Measurements from ENCODE around the gene ADCY4. TPM values are rescaled to one million over a fixed set of nuclear protein-coding genes. Genes with fewer than 3 reads are reported as not detected.

ADCY4 gene
- polyA plus RNA-seq (2013, experiment 1 of 2) = 0.20 TPM
- 0.63 TPM for polyA plus RNA-seq (2013, experiment 2 of 2)

DNA sequence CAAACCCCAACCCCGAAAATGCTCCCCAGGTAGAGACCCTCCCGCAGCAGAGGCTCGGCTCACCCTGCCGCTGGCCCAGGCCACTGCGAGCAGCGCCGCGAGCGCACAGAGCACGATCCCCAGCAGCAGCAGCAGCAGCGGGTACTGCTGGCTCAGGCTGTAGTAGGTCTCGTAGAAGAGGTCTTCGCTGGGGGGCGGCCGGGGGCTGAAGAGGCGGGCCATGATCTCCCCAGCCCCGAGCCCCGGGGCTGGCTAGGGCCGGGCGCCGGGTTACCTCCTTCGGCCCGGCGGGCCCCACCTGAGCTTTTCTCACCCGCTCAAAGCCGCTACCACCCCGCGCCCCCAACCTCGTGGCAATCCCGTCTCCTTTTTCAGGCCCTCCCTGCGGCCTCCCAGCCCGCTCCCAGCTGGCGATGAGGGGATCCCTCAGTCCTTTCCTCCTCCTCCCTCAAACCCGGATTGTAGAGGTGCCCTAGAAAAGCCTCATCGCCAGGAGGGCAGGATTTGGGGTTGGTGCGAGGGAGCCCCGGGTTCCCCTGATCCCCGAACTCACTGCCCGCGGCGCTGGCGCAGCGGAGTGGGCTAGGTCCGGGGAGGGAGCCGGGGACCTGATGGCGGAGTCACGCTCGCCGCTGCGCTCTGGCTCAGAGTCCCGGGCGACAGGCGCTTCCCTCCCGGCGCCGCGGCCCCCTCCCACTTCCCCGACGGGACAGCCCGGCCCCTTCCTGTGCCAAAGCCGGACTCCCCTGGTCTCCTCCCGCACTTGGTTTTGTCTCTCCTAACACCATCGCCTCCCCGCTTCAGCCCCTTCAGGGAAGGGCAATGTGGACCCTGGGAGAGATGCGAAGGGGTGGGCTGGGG is at the start of gene ADCY4:
Gene ADCY4 (minus strand): TSS at position 641 of the 861 bp plus-strand sequence. CDS start 419 bp downstream, at position 222.
- Histone ChIP-seq H3K27me3 (ENCODE audit: insufficient read depth, low read length) (peaks cover 100% of the 10 kb centered on the region), H3K4me1 (ENCODE audit: insufficient read depth, low read length) (no peaks in the 10 kb centered on the region), H3K9me3 (ENCODE audit: insufficient read depth, low read depth, low read length) (no peaks in the 10 kb centered on the region), H3K4me3 (ENCODE audit: low read length) (peak within 1 kb of the TSS; percentile 69), H3K9ac (ENCODE audit: low read depth, low read length) (peak within 1 kb of the TSS; percentile 55; the same call in 1 of the 2 replicates), H3K36me3 (ENCODE audit: insufficient read depth, low read length) (no peaks in the 10 kb centered on the region), H3K27ac (ENCODE audit: low read depth, low read length) (no peak within 1 kb of the TSS)
- WGBS = under 1% methylated on average over 63 of the region's 65 CpGs

DNA sequence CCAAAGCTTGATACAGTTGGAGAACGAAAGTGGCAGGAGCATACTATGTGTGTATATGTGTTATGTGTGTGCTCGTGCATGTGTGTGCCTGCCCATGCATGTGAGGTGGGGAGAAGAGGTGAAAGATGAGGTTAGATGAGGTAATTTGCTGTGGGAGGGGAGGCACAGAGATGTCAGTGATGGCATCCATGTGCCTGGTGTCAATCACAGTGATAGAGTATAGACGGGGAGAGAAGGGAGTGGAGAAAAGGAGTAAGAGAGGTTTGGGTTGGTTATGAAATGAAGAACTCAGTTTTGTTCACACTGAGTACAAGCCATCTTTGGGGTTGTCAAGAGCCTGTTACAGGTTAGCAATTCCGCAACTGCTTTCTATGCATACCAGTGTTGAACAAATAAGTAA is 49.3 kb upstream of the ADCY4 start:
- no peak overlapping the region for H3K4me3 ChIP-seq (ENCODE audit: low read length)
- H3K27me3 ChIP-seq (ENCODE audit: insufficient read depth, low read length) = no peaks in the 10 kb centered on the region
- H3K27ac ChIP-seq (ENCODE audit: low read depth, low read length) = no peak overlapping the region
- no peaks in the 10 kb centered on the region for H3K9me3 ChIP-seq (ENCODE audit: insufficient read depth, low read depth, low read length)
- H3K36me3 ChIP-seq (ENCODE audit: insufficient read depth, low read length) = no peaks in the 10 kb centered on the region
- peaks cover 4% of the 10 kb centered on the region; the same call in 1 of the 2 replicates for H3K4me1 ChIP-seq (ENCODE audit: insufficient read depth, low read length)
- 88% methylated on average over 4 of the region's 4 CpGs for WGBS
- no peak overlapping the region for H3K9ac ChIP-seq (ENCODE audit: low read depth, low read length)

DNA sequence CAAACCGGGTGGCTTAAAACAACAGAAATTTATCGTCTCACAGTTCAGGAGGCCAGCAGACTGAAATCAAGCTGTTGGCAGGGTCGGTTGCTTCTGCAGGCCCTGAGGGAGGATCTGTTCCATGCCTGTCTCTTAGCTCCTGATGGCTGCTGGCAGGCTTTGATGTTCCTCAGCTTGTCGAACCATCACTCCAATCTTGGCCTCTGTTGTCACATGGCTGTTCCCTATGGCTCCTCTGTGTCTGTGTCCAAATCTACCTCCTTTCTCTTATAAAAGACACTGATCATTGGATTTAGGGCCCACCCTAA is 47.1 kb upstream of the ADCY4 start:
- no peak overlapping the region for H3K4me3 ChIP-seq (ENCODE audit: low read length)
- H3K4me1 ChIP-seq (ENCODE audit: insufficient read depth, low read length) = peaks cover 5% of the 10 kb centered on the region
- WGBS = 88% methylated on average over 4 of the region's 4 CpGs
- no peak overlapping the region for H3K27ac ChIP-seq (ENCODE audit: low read depth, low read length)
- H3K36me3 ChIP-seq (ENCODE audit: insufficient read depth, low read length) = no peaks in the 10 kb centered on the region
- no peak overlapping the region for H3K9ac ChIP-seq (ENCODE audit: low read depth, low read length)
- no peaks in the 10 kb centered on the region for H3K9me3 ChIP-seq (ENCODE audit: insufficient read depth, low read depth, low read length)
- no peaks in the 10 kb centered on the region for H3K27me3 ChIP-seq (ENCODE audit: insufficient read depth, low read length)

DNA sequence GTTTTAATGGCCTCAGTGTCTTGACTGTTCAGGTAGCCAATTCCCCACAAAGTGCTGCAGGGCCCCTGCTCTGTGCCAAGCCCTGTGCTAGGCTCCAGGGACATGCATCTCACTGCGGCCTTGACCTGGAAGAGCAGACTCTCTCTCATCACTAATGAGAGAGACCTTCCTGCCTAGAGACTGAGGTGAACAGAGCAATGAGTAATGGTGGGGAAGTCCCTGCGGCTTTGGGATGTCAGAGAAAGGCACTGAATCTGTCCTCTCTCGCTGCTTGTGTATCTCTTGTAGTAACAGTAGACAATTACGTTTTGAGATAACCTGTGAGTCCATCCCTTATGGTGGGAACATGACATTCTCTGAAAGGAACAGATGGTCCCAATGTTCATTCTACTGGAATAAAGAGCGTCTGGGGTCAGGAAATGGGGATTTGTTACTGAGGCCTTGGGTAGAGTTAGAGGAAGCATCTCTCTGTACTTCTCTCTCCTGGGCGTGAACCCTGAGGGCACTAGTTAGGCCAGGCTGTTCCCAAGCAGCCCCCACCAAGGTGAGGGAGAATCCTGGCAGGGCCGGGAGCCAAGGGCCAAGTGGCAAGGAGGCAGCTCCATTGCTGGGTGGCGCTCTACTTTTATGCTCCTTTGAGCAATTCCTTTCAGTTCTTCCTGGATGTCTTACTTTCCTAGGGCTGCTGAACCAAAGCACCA is 46.6 kb upstream of the ADCY4 start:
- WGBS = 92% methylated on average over 8 of the region's 8 CpGs
- H3K27me3 ChIP-seq (ENCODE audit: insufficient read depth, low read length) = no peaks in the 10 kb centered on the region

DNA sequence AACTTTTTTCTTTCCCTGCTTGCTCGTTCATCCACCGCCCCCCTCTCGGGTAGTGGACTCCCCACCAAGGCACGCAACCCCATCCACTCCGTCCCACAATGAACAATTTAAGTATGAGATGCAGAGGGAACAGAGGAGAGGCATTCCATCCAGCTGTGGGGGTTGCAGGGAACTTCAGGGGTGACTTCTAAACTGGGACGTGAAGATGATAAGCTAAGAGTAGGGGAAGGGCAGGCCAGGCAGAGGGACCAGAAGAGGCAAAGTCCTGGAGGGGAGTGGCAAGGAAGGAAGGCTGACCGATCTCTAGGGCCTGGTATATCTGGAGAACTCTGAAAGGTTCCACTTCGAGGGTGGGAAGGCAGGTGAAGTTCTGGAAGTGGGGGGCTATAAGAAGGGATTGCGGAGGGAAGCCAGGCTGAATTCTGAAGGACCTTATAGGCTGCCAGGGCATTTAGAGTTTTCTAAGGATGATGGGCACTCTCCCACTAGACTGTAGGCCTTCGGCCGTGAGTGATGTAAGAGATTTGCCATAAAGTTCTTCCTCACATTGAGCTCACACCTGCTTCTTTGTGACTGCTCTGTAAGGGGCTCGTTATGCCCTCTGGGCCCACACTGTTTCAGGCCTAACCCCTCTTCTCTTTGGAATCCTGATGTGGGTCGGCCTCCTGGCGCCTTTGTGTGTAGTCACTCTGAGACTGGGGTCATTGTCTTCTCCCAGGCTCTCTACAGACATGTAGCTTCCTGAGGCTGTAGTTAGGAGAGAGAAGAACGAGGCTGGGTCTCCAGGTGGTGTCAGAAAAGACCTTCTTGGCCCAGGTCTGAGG is 45.2 kb upstream of the ADCY4 start:
- Histone ChIP-seq H3K9ac (ENCODE audit: low read depth, low read length) (no peak overlapping the region), H3K27me3 (ENCODE audit: insufficient read depth, low read length) (no peaks in the 10 kb centered on the region), H3K4me3 (ENCODE audit: low read length) (no peak overlapping the region), H3K9me3 (ENCODE audit: insufficient read depth, low read depth, low read length) (no peaks in the 10 kb centered on the region), H3K36me3 (ENCODE audit: insufficient read depth, low read length) (no peaks in the 10 kb centered on the region), H3K4me1 (ENCODE audit: insufficient read depth, low read length) (peaks cover 17% of the 10 kb centered on the region), H3K27ac (ENCODE audit: low read depth, low read length) (no peak overlapping the region)
- 79% methylated on average over 13 of the region's 15 CpGs for WGBS

More for the DNA sequence above, 46.6 kb upstream of the ADCY4 start:
- no peaks in the 10 kb centered on the region for H3K9me3 ChIP-seq (ENCODE audit: insufficient read depth, low read depth, low read length)
- peaks cover 10% of the 10 kb centered on the region for H3K4me1 ChIP-seq (ENCODE audit: insufficient read depth, low read length)
- no peak overlapping the region for H3K27ac ChIP-seq (ENCODE audit: low read depth, low read length)
- no peak overlapping the region for H3K9ac ChIP-seq (ENCODE audit: low read depth, low read length)
- no peak overlapping the region for H3K4me3 ChIP-seq (ENCODE audit: low read length)
- H3K36me3 ChIP-seq (ENCODE audit: insufficient read depth, low read length) = no peaks in the 10 kb centered on the region

DNA sequence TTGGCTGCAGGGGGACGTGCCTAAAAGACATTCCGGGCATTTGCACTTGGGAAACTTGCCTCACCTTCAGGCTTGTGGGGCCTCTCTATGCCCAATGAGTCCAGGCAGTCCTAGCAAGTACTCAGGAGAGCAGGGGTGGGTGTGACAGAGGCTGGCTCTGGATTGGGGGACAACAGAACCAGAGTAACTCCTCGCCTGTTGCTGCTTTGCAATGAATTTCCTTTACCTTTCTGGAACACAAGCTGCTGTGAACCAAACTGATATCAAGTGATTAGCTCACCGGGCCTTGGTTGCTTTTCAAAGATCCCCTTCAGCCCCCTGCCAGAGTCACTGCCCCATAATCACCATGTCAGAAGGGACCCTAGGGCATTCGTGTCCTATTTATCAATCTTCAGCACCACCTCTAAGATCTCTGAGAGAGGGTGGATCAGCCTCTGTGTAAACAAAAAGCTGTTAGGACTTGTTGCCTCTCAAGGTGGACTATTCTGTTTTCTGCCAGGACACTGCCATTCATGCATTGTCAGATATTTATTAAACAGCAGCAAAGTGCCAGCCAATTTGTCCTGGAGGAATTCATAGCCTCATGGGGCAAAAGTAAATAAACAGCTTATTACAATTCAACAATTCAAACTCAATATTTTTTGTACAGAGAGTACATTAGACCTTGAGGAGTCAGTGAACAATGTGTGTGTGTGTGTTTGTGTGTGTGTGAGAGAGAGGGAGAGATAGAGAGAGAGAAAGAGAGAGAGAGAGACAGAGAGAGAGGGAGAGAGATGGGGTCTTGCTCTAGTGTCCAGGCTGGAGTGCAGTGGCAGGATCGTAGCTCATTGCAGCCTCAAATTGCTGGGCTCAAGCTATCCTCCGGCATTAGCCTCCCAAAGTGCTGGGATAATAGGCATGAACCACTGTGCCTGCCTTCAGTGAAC is 44.4 kb upstream of the ADCY4 start:
- peaks cover 17% of the 10 kb centered on the region for H3K4me1 ChIP-seq (ENCODE audit: insufficient read depth, low read length)
- H3K27me3 ChIP-seq (ENCODE audit: insufficient read depth, low read length) = no peaks in the 10 kb centered on the region
- no peaks in the 10 kb centered on the region for H3K9me3 ChIP-seq (ENCODE audit: insufficient read depth, low read depth, low read length)
- H3K9ac ChIP-seq (ENCODE audit: low read depth, low read length) = no peak overlapping the region
- no peak overlapping the region for H3K27ac ChIP-seq (ENCODE audit: low read depth, low read length)
- no peak overlapping the region for H3K4me3 ChIP-seq (ENCODE audit: low read length)
- H3K36me3 ChIP-seq (ENCODE audit: insufficient read depth, low read length) = peaks cover 3% of the 10 kb centered on the region; the same call in 1 of the 2 replicates
- 86% methylated on average over 7 of the region's 7 CpGs for WGBS

DNA sequence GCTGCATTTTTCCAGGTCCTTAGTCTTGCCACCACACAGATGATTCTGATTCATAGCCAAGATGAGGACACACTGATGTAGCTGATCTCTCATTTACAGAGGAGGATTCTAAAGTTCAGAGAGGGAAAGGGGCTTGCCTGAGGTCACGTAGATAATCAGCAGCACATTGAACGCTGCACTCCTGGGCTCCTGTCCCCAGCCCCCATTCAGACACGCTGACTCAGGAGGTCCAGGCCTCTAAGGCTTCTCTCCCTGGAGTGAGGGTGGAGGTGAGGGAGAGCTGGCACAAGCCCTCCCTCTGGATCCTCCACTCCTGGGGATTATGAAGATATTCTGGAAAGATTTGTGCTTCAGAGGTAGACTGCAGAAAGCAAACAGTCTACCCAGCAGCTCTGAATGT is 43.5 kb upstream of the ADCY4 start:
- H3K27ac ChIP-seq (ENCODE audit: low read depth, low read length) = no peak overlapping the region
- 87% methylated on average over 3 of the region's 3 CpGs for WGBS
- H3K9ac ChIP-seq (ENCODE audit: low read depth, low read length) = no peak overlapping the region

DNA sequence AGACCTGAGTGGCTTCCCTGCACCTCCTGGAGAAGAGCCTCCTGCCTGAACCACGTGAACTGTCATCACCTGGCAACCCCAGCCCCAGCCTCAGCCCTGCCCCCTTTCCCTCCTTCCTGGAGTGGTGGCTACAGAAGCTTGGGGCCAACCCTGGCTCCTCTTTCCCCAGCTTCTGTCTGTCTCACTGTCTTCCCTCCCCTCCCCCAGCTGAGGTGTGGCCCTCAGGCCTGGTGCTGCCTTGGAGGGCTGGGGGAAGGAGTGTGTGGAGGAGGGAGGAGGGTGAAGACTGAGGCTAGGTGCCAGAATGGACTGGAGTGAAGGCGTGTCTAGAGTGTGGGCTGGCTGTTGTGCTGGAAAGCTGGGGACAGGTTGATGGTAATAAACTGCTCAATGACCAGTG is 42.8 kb upstream of the ADCY4 start:
- peaks cover 17% of the 10 kb centered on the region for H3K4me1 ChIP-seq (ENCODE audit: insufficient read depth, low read length)
- H3K36me3 ChIP-seq (ENCODE audit: insufficient read depth, low read length) = peaks cover 14% of the 10 kb centered on the region
- no peak overlapping the region for H3K4me3 ChIP-seq (ENCODE audit: low read length)
- H3K27ac ChIP-seq (ENCODE audit: low read depth, low read length) = no peak overlapping the region
- no peaks in the 10 kb centered on the region for H3K9me3 ChIP-seq (ENCODE audit: insufficient read depth, low read depth, low read length)
- no peaks in the 10 kb centered on the region for H3K27me3 ChIP-seq (ENCODE audit: insufficient read depth, low read length)
- H3K9ac ChIP-seq (ENCODE audit: low read depth, low read length) = no peak overlapping the region
- 71% methylated on average over 2 of the region's 2 CpGs for WGBS

More for the DNA sequence above, 43.5 kb upstream of the ADCY4 start:
- H3K36me3 ChIP-seq (ENCODE audit: insufficient read depth, low read length) = peaks cover 7% of the 10 kb centered on the region; the same call in 1 of the 2 replicates
- peaks cover 17% of the 10 kb centered on the region for H3K4me1 ChIP-seq (ENCODE audit: insufficient read depth, low read length)
- no peaks in the 10 kb centered on the region for H3K27me3 ChIP-seq (ENCODE audit: insufficient read depth, low read length)
- H3K9me3 ChIP-seq (ENCODE audit: insufficient read depth, low read depth, low read length) = no peaks in the 10 kb centered on the region
- no peak overlapping the region for H3K4me3 ChIP-seq (ENCODE audit: low read length)

DNA sequence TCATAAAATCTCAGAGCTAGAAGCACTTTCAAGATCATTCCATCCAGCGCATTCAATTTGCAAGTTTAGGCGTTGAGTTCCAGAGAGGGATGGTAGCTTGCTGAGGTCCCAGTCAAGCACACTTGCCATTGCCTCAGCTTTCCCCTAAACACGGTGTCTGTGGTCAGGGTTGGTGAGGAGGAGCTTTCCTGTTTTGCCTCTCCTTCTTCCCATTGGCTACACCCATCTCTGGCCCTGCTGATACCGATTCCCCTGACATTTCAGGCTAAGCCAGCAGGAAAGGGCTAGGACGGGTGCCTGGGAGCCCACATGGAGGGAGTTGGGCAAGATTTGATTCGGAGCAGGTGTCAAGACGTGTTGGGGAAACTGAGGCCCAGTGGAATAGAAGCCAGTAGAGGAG is 42.3 kb upstream of the ADCY4 start:
- Histone ChIP-seq H3K36me3 (ENCODE audit: insufficient read depth, low read length) (peaks cover 14% of the 10 kb centered on the region), H3K4me1 (ENCODE audit: insufficient read depth, low read length) (peaks cover 17% of the 10 kb centered on the region), H3K9ac (ENCODE audit: low read depth, low read length) (no peak overlapping the region), H3K4me3 (ENCODE audit: low read length) (peak overlapping the region; percentile 36; the same call in 1 of the 2 replicates), H3K27ac (ENCODE audit: low read depth, low read length) (no peak overlapping the region), H3K27me3 (ENCODE audit: insufficient read depth, low read length) (no peaks in the 10 kb centered on the region), H3K9me3 (ENCODE audit: insufficient read depth, low read depth, low read length) (no peaks in the 10 kb centered on the region)
- 90% methylated on average over 7 of the region's 7 CpGs for WGBS

DNA sequence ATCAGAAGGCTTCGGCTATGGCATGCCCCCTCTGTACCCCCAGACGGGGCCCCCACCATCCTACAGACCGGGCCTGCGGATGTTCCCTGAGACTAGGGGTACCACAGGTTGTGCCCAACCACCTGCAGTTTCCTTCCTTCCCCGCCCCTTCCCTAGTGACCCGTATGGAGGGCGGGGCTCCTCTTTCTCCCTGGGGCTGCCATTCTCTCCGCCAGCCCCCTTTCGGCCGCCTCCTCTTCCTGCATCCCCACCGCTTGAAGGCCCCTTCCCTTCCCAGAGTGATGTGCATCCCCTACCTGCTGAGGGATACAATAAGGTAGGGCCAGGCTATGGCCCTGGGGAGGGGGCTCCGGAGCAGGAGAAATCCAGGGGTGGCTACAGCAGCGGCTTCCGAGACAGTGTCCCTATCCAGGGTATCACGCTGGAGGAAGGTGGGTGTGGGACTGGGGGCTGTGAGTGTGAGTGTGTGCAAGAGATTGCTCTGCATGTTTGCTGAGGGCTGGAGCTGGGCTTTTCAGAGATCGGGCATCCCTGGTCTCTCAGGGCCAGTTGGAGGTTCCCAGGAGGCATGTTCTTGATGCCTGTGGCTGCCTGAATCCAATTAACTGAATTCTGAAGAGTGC is 41.7 kb upstream of the ADCY4 start:
- Histone ChIP-seq H3K27me3 (ENCODE audit: insufficient read depth, low read length) (no peaks in the 10 kb centered on the region), H3K9ac (ENCODE audit: low read depth, low read length) (no peak overlapping the region), H3K4me3 (ENCODE audit: low read length) (peak overlapping the region; percentile 36), H3K36me3 (ENCODE audit: insufficient read depth, low read length) (peaks cover 15% of the 10 kb centered on the region), H3K9me3 (ENCODE audit: insufficient read depth, low read depth, low read length) (no peaks in the 10 kb centered on the region), H3K4me1 (ENCODE audit: insufficient read depth, low read length) (peaks cover 17% of the 10 kb centered on the region), H3K27ac (ENCODE audit: low read depth, low read length) (no peak overlapping the region)
- WGBS = 51% methylated on average over 16 of the region's 16 CpGs

Measured in HUES64 (cell line).